H9 (cell line): ENCODE measurements around the gene COQ5. TPM values are rescaled to one million over a fixed set of nuclear protein-coding genes. Genes with fewer than 3 reads are reported as not detected.

Source experiments
- DNase-seq: peaks from one replicate; pipeline ENCODE4 v3.0.0-alpha.2; 2017
- H2AFZ ChIP-seq: one replicate; pipeline ENCODE4 v1.6.1; 2013; ENCODE audit warnings: mild to moderate bottlenecking, low read length, control low read depth, moderate library complexity
- H2AK5ac ChIP-seq: 2 replicates; pipeline ENCODE4 v1.6.1; 2013; ENCODE audit warnings: low read length, control low read depth, mixed read lengths; ENCODE audit not compliant: insufficient read length
- H2BK120ac ChIP-seq: one replicate; pipeline ENCODE4 v1.6.1; 2013; ENCODE audit warnings: low read depth, mild to moderate bottlenecking, low read length, control low read depth, inconsistent platforms; ENCODE audit not compliant: poor library complexity, severe bottlenecking
- H2BK12ac ChIP-seq: 2 replicates; pipeline ENCODE4 v1.6.1; 2013; ENCODE audit warnings: low read length, control low read depth, mixed read lengths, low read depth; ENCODE audit not compliant: insufficient read length
- H2BK15ac ChIP-seq: 2 replicates; pipeline ENCODE4 v1.6.1; 2013; ENCODE audit warnings: low read depth, low read length, control low read depth
- H2BK20ac ChIP-seq: one replicate; pipeline ENCODE4 v1.6.1; 2013; ENCODE audit warnings: low read depth, mild to moderate bottlenecking, low read length, control low read depth, inconsistent platforms; ENCODE audit not compliant: poor library complexity, severe bottlenecking
- H2BK5ac ChIP-seq: 2 replicates; pipeline ENCODE4 v1.6.1; 2013; ENCODE audit warnings: low read length, control low read depth, mixed read lengths; ENCODE audit not compliant: insufficient read length
- H3K14ac ChIP-seq: 2 replicates; pipeline ENCODE4 v1.6.1; 2013; ENCODE audit warnings: low read length, control low read depth; ENCODE audit not compliant: insufficient read depth
- H3K18ac ChIP-seq: 2 replicates; pipeline ENCODE4 v1.6.1; 2013; ENCODE audit warnings: low read depth, mild to moderate bottlenecking, mixed read lengths, low read length, control low read depth; ENCODE audit not compliant: insufficient read length
- H3K23ac ChIP-seq: 2 replicates; pipeline ENCODE4 v1.6.1; 2013; ENCODE audit warnings: low read length, control low read depth, mixed read lengths, low read depth; ENCODE audit not compliant: insufficient read length
- H3K23me2 ChIP-seq: 2 replicates; pipeline ENCODE4 v1.6.1; 2013; ENCODE audit warnings: low read depth, mild to moderate bottlenecking, mixed read lengths, low read length, control low read depth; ENCODE audit not compliant: insufficient read length, poor library complexity, severe bottlenecking
- H3K27ac ChIP-seq: 2 replicates; pipeline ENCODE4 v1.5.1; 2013; ENCODE audit warnings: low read length, control low read depth, mixed read lengths, low read depth; ENCODE audit not compliant: insufficient read length
- H3K27me3 ChIP-seq: 2 replicates; pipeline ENCODE4 v1.6.1; 2013; ENCODE audit warnings: low read length, control low read depth, inconsistent platforms; ENCODE audit not compliant: insufficient read depth
- H3K4ac ChIP-seq: 2 replicates; pipeline ENCODE4 v1.6.1; 2013; ENCODE audit warnings: low read depth, mild to moderate bottlenecking, control low read depth, inconsistent platforms, low read length, moderate library complexity
- H3K4me1 ChIP-seq: 2 replicates; pipeline ENCODE4 v1.6.1; 2013; ENCODE audit warnings: low read length, control low read depth, inconsistent platforms; ENCODE audit not compliant: insufficient read depth
- H3K4me2 ChIP-seq: 2 replicates; pipeline ENCODE4 v1.6.1; 2013; ENCODE audit warnings: low read length, control low read depth, mixed read lengths; ENCODE audit not compliant: insufficient read length, insufficient read depth
- H3K56ac ChIP-seq: 2 replicates; pipeline ENCODE4 v1.6.1; 2013; ENCODE audit warnings: low read depth, mild to moderate bottlenecking, mixed read lengths, low read length, control low read depth; ENCODE audit not compliant: insufficient read length
- H3K79me1 ChIP-seq: 2 replicates; pipeline ENCODE4 v1.6.1; 2013; ENCODE audit warnings: low read depth, mild to moderate bottlenecking, moderate library complexity, low read length, control low read depth, inconsistent platforms; ENCODE audit not compliant: insufficient read depth, poor library complexity, severe bottlenecking
- H3K79me2 ChIP-seq: 2 replicates; pipeline ENCODE4 v1.6.1; 2013; ENCODE audit warnings: low read length, control low read depth, inconsistent platforms; ENCODE audit not compliant: insufficient read depth
- H3K9ac ChIP-seq: 2 replicates; pipeline ENCODE4 v1.6.1; 2013; ENCODE audit warnings: low read length, control low read depth, mixed read lengths; ENCODE audit not compliant: insufficient read length; ENCODE audit errors: extremely low read depth
- H3K9me3 ChIP-seq: one replicate; pipeline ENCODE4 v1.6.1; 2013; ENCODE audit warnings: low read depth, low read length, inconsistent platforms; ENCODE audit not compliant: control insufficient read depth
- H3T11ph ChIP-seq: one replicate; pipeline ENCODE4 v1.6.1; 2013; ENCODE audit warnings: mild to moderate bottlenecking, low read length, control low read depth, inconsistent platforms
- H4K20me1 ChIP-seq: one replicate; pipeline ENCODE4 v1.6.1; 2013; ENCODE audit not compliant: control insufficient read depth, insufficient read length, insufficient read depth
- H4K5ac ChIP-seq: 2 replicates; pipeline ENCODE4 v1.6.1; 2013; ENCODE audit warnings: low read depth, mild to moderate bottlenecking, mixed read lengths, low read length, control low read depth; ENCODE audit not compliant: insufficient read length
- H4K8ac ChIP-seq: replicated peaks from 2 replicates; pipeline ENCODE4 v1.6.1; 2013; ENCODE audit warnings: low read length, control low read depth, mixed read lengths, low read depth; ENCODE audit not compliant: insufficient read length
- H4K91ac ChIP-seq: 2 replicates; pipeline ENCODE4 v1.6.1; 2013; ENCODE audit warnings: low read depth, mild to moderate bottlenecking, moderate library complexity, mixed read lengths, low read length, control low read depth; ENCODE audit not compliant: insufficient read length
- H3K27ac Mint-ChIP-seq, 3 experiments: 2 replicates in 2 of 3; 3 replicates in 1 of 3; pipeline ENCODE4 v1.8.0; 2020 to 2021; ENCODE audit warnings: mixed read lengths in 3 of 3, mild to moderate bottlenecking in 1 of 3, moderate library complexity in 1 of 3
- H3K27me3 Mint-ChIP-seq: 2 replicates; pipeline ENCODE4 v1.8.0; 2021; ENCODE audit warnings: low read depth, mild to moderate bottlenecking, moderate library complexity, mixed read lengths
- H3K36me3 Mint-ChIP-seq, 3 experiments: 2 replicates in 2 of 3; 3 replicates in 1 of 3; pipeline ENCODE4 v1.8.0; 2020 to 2021; ENCODE audit warnings: low read depth in 3 of 3, mixed read lengths in 3 of 3; ENCODE audit not compliant: insufficient read depth in 1 of 3
- H3K4me1 Mint-ChIP-seq, 2 experiments: 2 replicates each; pipeline ENCODE4 v1.8.0; 2020; ENCODE audit warnings: mixed read lengths in 2 of 2
- H3K4me3 Mint-ChIP-seq, 2 experiments: 2 replicates in 1 of 2; 3 replicates in 1 of 2; pipeline ENCODE4 v1.8.0; 2020 to 2021; ENCODE audit warnings: mild to moderate bottlenecking in 2 of 2, mixed read lengths in 2 of 2, moderate library complexity in 1 of 2
- H3K9me3 Mint-ChIP-seq, 2 experiments: 2 replicates in 1 of 2; 3 replicates in 1 of 2; pipeline ENCODE4 v1.8.0; 2020; ENCODE audit warnings: mild to moderate bottlenecking in 2 of 2, mixed read lengths in 2 of 2, moderate library complexity in 1 of 2
- WGBS: extraction: QIAGEN DNeasy Blood & Tissue Kit; methylation state at CpG from one replicate; pipeline ENCODE4 v1.1.7; 2013; ENCODE audit warnings: missing lambda C conversion rate, low lambda C conversion rate, mixed read lengths; ENCODE audit not compliant: insufficient read length; ENCODE audit errors: extremely low coverage; 5-methylcytosine and 5-hydroxymethylcytosine counted together
- total RNA-seq: library from RNA; stranded (reverse); gene quantifications from 2 replicates; pipeline ENCODE4 v1.2.1, GENCODE V29; 2021
- TF ChIP-seq, protein P1 (sequence below): fragments of 200-600 bp; sonication (generic); conservative IDR thresholded peaks from 3 replicates; pipeline ENCODE4 v1.8.0; 2021; ENCODE audit warnings: antibody characterized with exemption, mild to moderate bottlenecking

COQ5 gene
- total RNA-seq, 1 experiment from 2014 or later: 34.8 TPM

DNA sequence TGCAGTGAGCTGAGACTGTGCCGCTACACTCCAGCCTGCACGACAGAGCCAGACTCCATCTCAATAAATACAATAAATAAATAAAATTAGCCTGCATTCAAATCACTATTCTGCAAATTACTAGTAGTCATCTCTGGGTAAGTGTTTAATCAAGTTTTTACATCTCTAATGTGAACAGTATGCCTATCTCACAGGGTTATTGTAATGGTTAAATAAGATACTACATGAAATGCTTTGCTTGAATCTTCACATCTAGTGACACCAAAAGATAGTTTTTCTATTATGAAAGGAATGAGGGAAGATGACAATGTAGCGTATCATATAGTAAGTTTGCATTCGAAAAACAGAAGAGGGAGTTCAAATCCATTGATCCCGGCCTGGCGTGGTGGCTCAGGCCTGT is 61.5 kb downstream of the COQ5 start:
- Histone ChIP-seq H4K20me1 (no peaks in the 10 kb centered on the region), H3K14ac (no peak overlapping the region), H3T11ph (no peak overlapping the region), H3K23me2 (peaks cover 7% of the 10 kb centered on the region), H3K23ac (no peak overlapping the region), H2BK12ac (no peak overlapping the region), H3K4me1 (no peaks in the 10 kb centered on the region), H3K79me1 (peaks cover 3% of the 10 kb centered on the region), H2BK20ac (no peak overlapping the region), H2BK5ac (no peak overlapping the region), H3K56ac (no peak overlapping the region), H4K91ac (no peak overlapping the region), H2AK5ac (no peak overlapping the region), H3K9me3 (no peaks in the 10 kb centered on the region), H4K8ac (no peak overlapping the region), H3K79me2 (peaks cover 11% of the 10 kb centered on the region; the same call in 1 of the 2 replicates), H3K27ac (no peak overlapping the region), H3K4ac (no peak overlapping the region), H4K5ac (no peak overlapping the region), H2BK15ac (no peak overlapping the region), H2BK120ac (no peak overlapping the region), H3K27me3 (no peaks in the 10 kb centered on the region), H3K9ac (no peak overlapping the region), H3K18ac (no peak overlapping the region), H2AFZ (no peak overlapping the region), H3K4me2 (peak overlapping the region; percentile 74)
- Mint-ChIP-seq H3K36me3 (peaks cover 37 to 54% (median 48%) of the 10 kb centered on the region in 3 experiments), H3K4me1 (peaks cover 17 to 24% of the 10 kb centered on the region in 2 experiments), H3K9me3 (no peaks in the 10 kb centered on the region), H3K27me3 (no peaks in the 10 kb centered on the region), H3K27ac (peak overlapping the region in 1 of 3 experiments; percentile 5; a peak in 1 of 7 replicates), H3K4me3 (peak overlapping the region; percentile 92 to 94; a peak in 4 of 5 replicates)
- TF ChIP-seq, protein P1, sequence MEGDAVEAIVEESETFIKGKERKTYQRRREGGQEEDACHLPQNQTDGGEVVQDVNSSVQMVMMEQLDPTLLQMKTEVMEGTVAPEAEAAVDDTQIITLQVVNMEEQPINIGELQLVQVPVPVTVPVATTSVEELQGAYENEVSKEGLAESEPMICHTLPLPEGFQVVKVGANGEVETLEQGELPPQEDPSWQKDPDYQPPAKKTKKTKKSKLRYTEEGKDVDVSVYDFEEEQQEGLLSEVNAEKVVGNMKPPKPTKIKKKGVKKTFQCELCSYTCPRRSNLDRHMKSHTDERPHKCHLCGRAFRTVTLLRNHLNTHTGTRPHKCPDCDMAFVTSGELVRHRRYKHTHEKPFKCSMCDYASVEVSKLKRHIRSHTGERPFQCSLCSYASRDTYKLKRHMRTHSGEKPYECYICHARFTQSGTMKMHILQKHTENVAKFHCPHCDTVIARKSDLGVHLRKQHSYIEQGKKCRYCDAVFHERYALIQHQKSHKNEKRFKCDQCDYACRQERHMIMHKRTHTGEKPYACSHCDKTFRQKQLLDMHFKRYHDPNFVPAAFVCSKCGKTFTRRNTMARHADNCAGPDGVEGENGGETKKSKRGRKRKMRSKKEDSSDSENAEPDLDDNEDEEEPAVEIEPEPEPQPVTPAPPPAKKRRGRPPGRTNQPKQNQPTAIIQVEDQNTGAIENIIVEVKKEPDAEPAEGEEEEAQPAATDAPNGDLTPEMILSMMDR: no peak
- WGBS: no CpG with 5 or more reads among the region's 6 CpGs
- DNase-seq: no peak
